Lower leg skin (tissue), 3 donors: Measurements from ENCODE around the gene ARHGAP10.

Experiments used
- CTCF ChIP-seq, 3 donors: fragments of 450-650 bp; IDR thresholded peaks; one replicate each; pipeline ENCODE4 v1.5.1; 2016; ENCODE audit warnings: antibody characterized with exemption in 3 of 3, mild to moderate bottlenecking in 3 of 3, moderate library complexity in 2 of 3
- POLR2A ChIP-seq, 2 donors: fragments of 450-650 bp; IDR thresholded peaks; one replicate each; pipeline ENCODE4 v1.6.1; 2016 to 2017; ENCODE audit warnings: antibody characterized with exemption in 2 of 2, mild to moderate bottlenecking in 1 of 2, moderate library complexity in 1 of 2

- TF ChIP-seq CTCF (IDR thresholded peaks at IDR 0.05) (no peak), POLR2A (IDR thresholded peaks at IDR 0.05) (no peak)
Observed at GRCh38 chr4:147741190-147741788, 9.4 kb downstream of the ARHGAP10 start.
